Gastrocnemius medialis (tissue), 4 donors: ENCODE results near the gene CAPN2. TPM values are rescaled to one million over a fixed set of nuclear protein-coding genes. Genes with fewer than 3 reads are reported as not detected.

Experiments used
- ATAC-seq, 2 donors: fragments of 150-250 bp; one replicate each; pipeline ENCODE4 v1.9.1; 2016
- DNase-seq, 2 donors: peaks; one replicate each; pipeline ENCODE4 v3.0.0-alpha.2; 2019
- H3K27ac ChIP-seq, 4 donors: fragments of 200-600 bp; sonication (generic); 1 replicate in 1 of 4; 2 replicates in 3 of 4; pipeline ENCODE4 v1.5.1; 2016 to 2018; ENCODE audit warnings: mild to moderate bottlenecking in 2 of 4, moderate library complexity in 1 of 4
- H3K27me3 ChIP-seq, 3 donors: fragments of 200-600 bp; sonication (generic) in 2 of 3; 1 replicate in 1 of 3; 2 replicates in 2 of 3; pipeline versions ENCODE4 v1.5.1 to v1.6.0; 2016 to 2019; ENCODE audit warnings: mild to moderate bottlenecking in 1 of 3, moderate library complexity in 1 of 3
- H3K36me3 ChIP-seq, 2 donors: fragments of 200-600 bp; sonication (generic) in 1 of 2; one replicate each; pipeline ENCODE4 v1.5.1; 2017 to 2018
- H3K4me1 ChIP-seq, 2 donors: fragments of 200-600 bp; sonication (generic) in 1 of 2; one replicate each; pipeline ENCODE4 v1.5.1; 2016 to 2017; ENCODE audit warnings: mild to moderate bottlenecking in 2 of 2
- H3K4me3 ChIP-seq, 4 donors: fragments of 200-600 bp; sonication (generic) in 3 of 4; 1 replicate in 1 of 4; 2 replicates in 3 of 4; pipeline ENCODE4 v1.5.1; 2016 to 2019; ENCODE audit warnings: mild to moderate bottlenecking in 2 of 4
- H3K9me3 ChIP-seq, 3 donors: fragments of 200-600 bp; sonication (generic) in 2 of 3; 1 replicate in 1 of 3; 2 replicates in 2 of 3; pipeline ENCODE4 v1.5.1; 2016 to 2019
- CTCF ChIP-seq, 5 experiments: fragments of 450-650 bp in 3 of 5; fragments of 200-600 bp in 2 of 5; sonication (generic) in 2 of 5; IDR thresholded peaks in 4 of 5; conservative IDR thresholded peaks in 1 of 5; 1 replicate in 4 of 5; 2 replicates in 1 of 5; pipeline ENCODE4 v1.5.1; 2016 to 2019; ENCODE audit warnings: antibody characterized with exemption in 5 of 5, mild to moderate bottlenecking in 3 of 5, moderate library complexity in 3 of 5
- POLR2A ChIP-seq, 2 donors: fragments of 450-650 bp; IDR thresholded peaks; one replicate each; pipeline ENCODE4 v1.6.1; 2017; ENCODE audit warnings: antibody characterized with exemption in 2 of 2, mild to moderate bottlenecking in 2 of 2, moderate library complexity in 2 of 2
- in situ Hi-C, 4 donors: fragments of 200-750 bp; cut with MboI; loops; one replicate each; pipeline versions ENCODE4 v1.15.0 to v1.8.0; 2017; ENCODE audit warnings: low sequenced_read_pairs in 4 of 4
- intact Hi-C: fragments of 100-400 bp; cut with DNase I; formaldehyde crosslinking; loops from one replicate; pipeline ENCODE4 v1.15.1; 2023; ENCODE audit warnings: low total_unique reads
- total RNA-seq, 4 donors: library from RNA; depleted of rRNA; stranded (reverse); fragments of >200 nt; gene quantifications; one replicate each; pipeline versions ENCODE4 v1.1.0 to v1.2.3, GENCODE V29; 2016

Gene CAPN2
- total RNA-seq, 4 donors from 2014 or later: 42.6 to 141 (median 89.4) TPM

- in situ Hi-C loops: loop anchor here in 1 of 4 donors (25.0 kb wide), 1 partner anchor 92 kb away; no protein-coding TSS in a partner anchor
- peak overlapping the region; percentile 21 to 73 (median 59) for H3K27ac ChIP-seq
- intact Hi-C loops: no loop called here
- DNase-seq: no peak
- no peaks in the 10 kb centered on the region for H3K9me3 ChIP-seq
- no peak overlapping the region for H3K4me3 ChIP-seq
- H3K4me1 ChIP-seq: peaks cover 45 to 49% of the 10 kb centered on the region in 2 donors
- no peaks in the 10 kb centered on the region for H3K36me3 ChIP-seq
- TF ChIP-seq POLR2A (IDR thresholded peaks at IDR 0.05) (no peak), CTCF (IDR thresholded peaks at IDR 0.05 in 4 of 5, conservative IDR thresholded peaks at IDR 0.05 in 1 of 5) (no peak)
- ATAC-seq: peak; percentile 62 to 71
- no peaks in the 10 kb centered on the region for H3K27me3 ChIP-seq
Measured at GRCh38 chr1:223819730-223820514, 107.6 kb downstream of the CAPN2 start.

- H3K4me3 ChIP-seq: peak overlapping the region in 1 of 4 donors; percentile 5
- TF ChIP-seq CTCF (IDR thresholded peaks at IDR 0.05 in 4 of 5, conservative IDR thresholded peaks at IDR 0.05 in 1 of 5) (no peak), POLR2A (IDR thresholded peaks at IDR 0.05) (no peak)
- in situ Hi-C loops: loop anchor here in 1 of 4 donors (25.0 kb wide), 1 partner anchor 92 kb away; no protein-coding TSS in a partner anchor
- ATAC-seq (peak in 1 of 2 donors; percentile 21), DNase-seq (no peak)
- intact Hi-C loops: no loop called here
- peak overlapping the region; percentile 21 to 73 (median 59) for H3K27ac ChIP-seq
- no peaks in the 10 kb centered on the region for H3K36me3 ChIP-seq
- H3K27me3 ChIP-seq: no peaks in the 10 kb centered on the region
- H3K9me3 ChIP-seq: no peaks in the 10 kb centered on the region
- peaks cover 46 to 49% of the 10 kb centered on the region in 2 donors for H3K4me1 ChIP-seq
Measured at GRCh38 chr1:223820515-223820858, 108.1 kb downstream of the CAPN2 start.

GRCh38 chr1:223820971-223821370, 108.6 kb downstream of the CAPN2 start:
- ATAC-seq (peak; percentile 81 to 83), DNase-seq (no peak)
- Histone ChIP-seq H3K9me3 (no peaks in the 10 kb centered on the region), H3K4me1 (peaks cover 43 to 49% of the 10 kb centered on the region in 2 donors), H3K36me3 (no peaks in the 10 kb centered on the region), H3K27ac (peak overlapping the region; percentile 21 to 73 (median 59)), H3K4me3 (peak overlapping the region in 1 of 4 donors; percentile 5), H3K27me3 (no peaks in the 10 kb centered on the region)
- in situ Hi-C loops: loop anchor here in 1 of 4 donors (25.0 kb wide), 1 partner anchor 91 kb away; no protein-coding TSS in a partner anchor
- intact Hi-C loops: no loop called here
- TF ChIP-seq CTCF (IDR thresholded peaks at IDR 0.05 in 4 of 5, conservative IDR thresholded peaks at IDR 0.05 in 1 of 5) (no peak), POLR2A (IDR thresholded peaks at IDR 0.05) (no peak)

GRCh38 chr1:223824287-223824686, 111.9 kb downstream of the CAPN2 start:
- no peak overlapping the region for H3K27ac ChIP-seq
- no peak overlapping the region for H3K4me3 ChIP-seq
- no peak for TF ChIP-seq POLR2A (IDR thresholded peaks at IDR 0.05)
- no peak for TF ChIP-seq CTCF (IDR thresholded peaks at IDR 0.05 in 4 of 5, conservative IDR thresholded peaks at IDR 0.05 in 1 of 5)
- H3K27me3 ChIP-seq: no peaks in the 10 kb centered on the region
- H3K4me1 ChIP-seq: peaks cover 43 to 58% of the 10 kb centered on the region in 2 donors
- no peaks in the 10 kb centered on the region for H3K36me3 ChIP-seq
- no peaks in the 10 kb centered on the region for H3K9me3 ChIP-seq
- in situ Hi-C loops: loop anchor here in 1 of 4 donors (25.0 kb wide), 1 partner anchor 88 kb away; no protein-coding TSS in a partner anchor
- no peak for ATAC-seq
- intact Hi-C loops: no loop called here
- no peak for DNase-seq
